Activated CD4-positive, alpha-beta T cell treated with anti-CD3 and anti-CD28 coated beads, Interleukin-10, Interleukin-2, amounts not matched to agents 100 ng/mL and 50 ng/mL, durations not matched to agents 16 hours and 8 hours (primary cell): ENCODE results near the gene MRPL47.
A peak's percentile ranks its signal among the peaks of the same experiment; 100 is the strongest.

Experiments used
- DNase-seq: peaks from one replicate; pipeline ENCODE4 v3.0.0-alpha.2; 2020

Gene MRPL47

DNA sequence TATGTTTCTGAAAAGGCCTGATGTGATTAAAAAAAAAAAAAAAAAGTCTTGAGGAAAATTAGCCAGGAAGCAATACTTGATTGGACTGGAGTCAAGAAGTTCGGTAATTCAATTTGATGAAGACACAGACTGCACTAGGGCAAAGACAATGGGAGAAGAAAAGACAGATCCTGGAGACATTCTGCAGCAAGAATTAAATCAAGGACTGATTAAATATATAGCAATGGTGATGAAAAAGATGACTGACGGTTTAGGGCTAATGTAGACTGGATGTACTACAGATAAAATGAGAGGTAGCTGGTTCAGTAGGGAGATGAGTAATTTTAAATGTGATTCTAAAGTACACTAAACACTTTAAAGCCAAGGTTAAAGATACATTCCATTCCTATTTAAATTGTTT is 13.8 kb downstream of the MRPL47 start:
- DNase-seq: no peak

DNA sequence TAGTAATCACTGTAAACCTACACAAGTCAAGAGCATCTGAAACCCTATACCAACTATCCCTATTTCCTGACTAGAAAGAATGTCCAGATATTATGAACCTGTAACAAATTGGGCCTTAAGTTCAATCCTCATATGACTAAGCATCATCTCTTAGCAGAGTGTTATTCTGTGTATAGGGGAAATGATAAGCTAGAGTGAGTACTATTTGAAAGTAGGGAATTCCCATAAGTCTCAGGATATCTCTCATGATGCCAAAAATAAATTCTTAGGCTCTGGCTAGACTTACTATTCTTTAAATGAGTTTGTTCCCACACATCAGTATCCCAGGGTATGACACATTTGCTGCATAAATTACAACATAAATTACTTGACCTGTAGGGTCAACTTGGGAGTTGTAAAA is 15.3 kb downstream of the MRPL47 start:
- DNase-seq: peak; percentile 31

GRCh38 chr3:179580992-179581391 is 23.4 kb downstream of the MRPL47 start:
- no peak for DNase-seq

GRCh38 chr3:179565496-179565895 is 38.9 kb downstream of the MRPL47 start:
- DNase-seq: peak; percentile 54

GRCh38 chr3:179563271-179563783 is 41.1 kb downstream of the MRPL47 start:
- peak; percentile 81 for DNase-seq

GRCh38 chr3:179562591-179563270 is 41.7 kb downstream of the MRPL47 start, which contains the start of gene ACTL6A:
TSS of gene ACTL6A (plus strand) at chr3:179562926. CDS start at chr3:179563093, 167 bp downstream.
- peak; percentile 100 for DNase-seq

DNA sequence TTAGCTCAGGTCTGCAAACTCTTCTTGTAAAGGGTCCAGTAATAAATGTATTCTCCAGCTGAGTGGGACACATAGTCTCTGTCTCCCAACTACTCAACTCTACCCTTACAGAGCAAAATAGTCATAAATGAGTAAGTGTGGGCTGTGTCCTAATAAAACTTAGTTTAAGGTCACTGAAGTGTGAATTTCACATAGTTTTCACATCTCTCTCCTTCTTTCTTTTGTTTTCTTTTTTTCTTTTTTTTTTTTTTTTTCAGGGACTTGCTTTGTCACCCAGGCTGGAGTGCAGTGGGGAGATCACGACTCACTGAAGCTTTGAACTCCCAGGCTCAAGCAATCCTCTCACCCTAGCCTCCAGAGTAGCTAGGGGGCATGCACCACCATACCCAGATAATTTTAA is 43.6 kb downstream of the MRPL47 start:
- no peak for DNase-seq

GRCh38 chr3:179558742-179559364 is 45.6 kb downstream of the MRPL47 start:
- DNase-seq: peak; percentile 58

DNA sequence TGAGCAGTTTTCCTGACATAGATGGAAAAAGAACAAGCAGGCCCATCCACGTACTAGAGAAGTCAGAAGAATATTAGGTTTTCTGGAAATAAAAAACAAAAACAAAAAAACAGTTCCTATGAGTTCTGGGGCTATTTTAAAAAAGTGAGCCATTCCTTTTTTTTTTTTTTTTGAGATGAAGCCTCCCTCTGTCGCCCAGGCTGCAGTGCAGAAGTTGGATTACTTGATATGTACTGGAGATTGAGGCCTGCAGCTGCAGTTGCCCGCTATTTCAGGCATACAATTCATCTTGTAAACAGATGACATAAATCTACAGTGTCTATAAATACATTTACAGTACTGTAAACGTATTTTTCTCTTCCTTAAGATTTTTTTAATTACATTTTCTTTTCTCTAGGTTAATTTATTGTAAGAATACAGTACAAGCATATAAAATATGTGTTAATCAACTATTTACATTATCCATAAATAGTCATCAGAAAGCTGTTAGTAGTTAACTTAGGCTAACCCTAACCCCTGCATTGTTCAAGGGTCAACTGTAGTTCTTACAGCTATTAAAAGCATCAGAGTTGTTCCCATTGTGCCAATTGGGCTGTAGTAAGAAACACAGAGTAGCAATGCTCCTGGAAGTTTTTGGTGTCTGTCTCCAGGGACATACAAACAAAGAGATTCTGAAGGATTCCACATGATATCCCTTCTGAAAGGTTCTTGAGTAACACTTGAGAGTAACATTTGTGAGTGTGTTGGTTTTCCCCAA is 52.9 kb downstream of the MRPL47 start:
- no peak for DNase-seq

DNA sequence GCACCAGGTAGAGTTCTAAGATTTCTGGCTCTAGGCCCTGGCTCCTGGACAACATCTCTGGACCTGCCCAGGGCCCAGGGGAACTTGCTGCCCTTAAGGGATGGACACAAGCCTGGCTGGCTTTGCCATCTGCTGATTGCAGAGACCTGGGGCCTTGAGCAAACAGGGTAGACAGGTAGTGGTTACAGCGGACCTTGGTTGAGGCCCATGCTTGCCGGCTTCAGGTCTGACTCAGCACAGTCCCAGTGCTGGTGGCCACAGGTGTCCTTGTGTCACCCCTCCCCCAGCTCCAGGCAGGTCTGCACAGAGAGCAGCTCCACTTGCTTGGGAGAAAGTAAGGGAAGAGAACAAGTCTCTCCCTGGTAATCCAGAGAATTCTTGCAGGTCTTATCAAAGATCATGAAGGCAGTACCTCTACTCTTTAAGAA is 57.6 kb downstream of the MRPL47 start:
- DNase-seq: no peak

DNA sequence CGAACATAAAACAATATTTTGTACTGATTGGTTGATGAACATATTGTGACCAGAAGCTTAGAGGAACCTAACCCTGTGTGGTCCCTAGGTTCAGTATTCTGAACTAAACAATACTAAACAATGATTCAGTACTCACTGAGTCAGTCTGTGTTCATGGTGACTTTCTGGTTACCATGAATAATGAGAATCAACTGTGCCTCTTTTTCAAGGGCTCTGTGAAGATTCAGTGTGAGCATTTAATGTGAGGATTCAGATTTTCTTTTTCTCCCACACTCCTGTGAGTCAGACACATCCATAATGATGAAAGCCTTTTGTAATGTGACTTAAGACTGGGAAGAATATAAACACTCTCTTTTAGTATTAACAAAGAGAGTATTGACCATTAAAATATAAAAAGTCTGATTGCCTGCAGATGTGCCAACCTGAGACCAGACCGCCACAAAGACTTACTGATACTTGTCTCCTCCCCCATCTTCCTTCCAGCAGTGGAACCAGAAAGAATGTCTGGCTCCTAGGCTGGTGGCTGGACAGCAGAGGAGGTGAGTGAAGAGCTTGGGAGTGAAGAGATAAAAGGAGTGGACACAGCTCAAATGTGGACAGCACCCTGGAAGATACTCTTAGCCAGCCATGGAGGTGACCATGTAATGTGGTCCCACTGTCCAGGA is 59.3 kb downstream of the MRPL47 start:
- no peak for DNase-seq

- no peak for DNase-seq
Measured at GRCh38 chr3:179542375-179542774, 62.1 kb downstream of the MRPL47 start.

- DNase-seq: no peak
Measured at GRCh38 chr3:179541596-179541995, 62.8 kb downstream of the MRPL47 start.

GRCh38 chr3:179541094-179541493 is 63.3 kb downstream of the MRPL47 start:
- no peak for DNase-seq
